Retinal pigment epithelial cell (primary cell): Measurements from ENCODE around the gene KCNIP1.

Experiments used
- DNase-seq: peaks from one replicate; pipeline ENCODE4 v3.0.0-alpha.2; 2010; ENCODE audit warnings: low read depth
- H3K4me3 ChIP-seq: 2 replicates; pipeline ENCODE4 v1.5.1; 2011; ENCODE audit warnings: mild to moderate bottlenecking, low read length, control low read depth, moderate library complexity
- CTCF ChIP-seq: conservative IDR thresholded peaks from 2 replicates; pipeline ENCODE4 v1.5.1; 2011; ENCODE audit warnings: low read depth, low read length, control low read depth, inconsistent platforms

Gene KCNIP1

GRCh38 chr5:170626507-170627150, 122.8 kb downstream of the KCNIP1 start:
- no peak overlapping the region for H3K4me3 ChIP-seq
- no peak for TF ChIP-seq CTCF
- DNase-seq = no peak

GRCh38 chr5:170627271-170627670, 123.5 kb downstream of the KCNIP1 start:
- DNase-seq = no peak
- TF ChIP-seq CTCF = no peak

GRCh38 chr5:170628028-170628427, 124.2 kb downstream of the KCNIP1 start:
- no peak for DNase-seq
- no peak overlapping the region for H3K4me3 ChIP-seq
- TF ChIP-seq CTCF = no peak

More at GRCh38 chr5:170627271-170627670, 123.5 kb downstream of the KCNIP1 start:
- no peak overlapping the region for H3K4me3 ChIP-seq

DNA sequence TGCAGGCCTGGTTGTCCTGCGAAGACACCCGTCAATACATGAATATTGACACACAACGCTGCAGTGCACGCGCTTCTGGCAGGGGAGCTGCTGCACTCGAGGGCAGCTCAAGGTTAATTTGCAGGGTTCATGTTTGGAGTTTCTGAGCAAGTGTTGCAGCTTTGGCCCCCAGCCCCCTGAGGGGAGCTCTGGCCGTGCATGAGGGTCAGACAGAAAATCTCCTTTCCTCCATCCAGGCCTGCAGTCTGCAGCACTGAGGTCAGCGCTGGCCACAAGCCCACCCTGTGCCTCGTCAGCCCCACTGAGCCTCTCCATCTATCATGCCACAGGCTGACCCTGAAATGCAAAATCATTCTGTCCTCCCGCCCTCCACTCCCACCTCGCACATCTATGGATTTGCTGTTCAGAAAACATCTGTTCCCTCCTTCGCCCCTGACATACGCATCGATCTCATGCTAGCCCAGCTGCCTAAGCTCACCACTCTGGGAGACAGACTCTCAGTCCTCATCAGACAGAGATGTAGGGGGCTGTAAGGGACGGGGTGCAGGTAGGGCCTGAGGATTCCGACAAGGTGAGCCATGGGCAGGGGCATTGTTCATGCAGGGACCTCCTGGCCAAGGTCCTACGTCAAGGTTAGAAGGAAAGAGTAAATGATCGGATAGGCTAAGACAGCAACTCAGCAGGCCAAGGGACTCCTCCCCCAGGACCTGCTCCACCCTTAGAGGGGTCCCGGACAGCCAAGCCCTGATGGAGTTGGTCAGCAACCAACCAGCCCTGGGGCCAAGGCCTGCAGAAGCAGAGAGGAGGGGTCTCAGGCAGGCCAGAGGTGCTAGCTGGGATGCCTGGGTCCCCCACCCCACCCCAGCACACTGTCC, 125.1 kb downstream of the KCNIP1 start:
- no peak overlapping the region for H3K4me3 ChIP-seq
- no peak for DNase-seq
- TF ChIP-seq CTCF = no peak

DNA sequence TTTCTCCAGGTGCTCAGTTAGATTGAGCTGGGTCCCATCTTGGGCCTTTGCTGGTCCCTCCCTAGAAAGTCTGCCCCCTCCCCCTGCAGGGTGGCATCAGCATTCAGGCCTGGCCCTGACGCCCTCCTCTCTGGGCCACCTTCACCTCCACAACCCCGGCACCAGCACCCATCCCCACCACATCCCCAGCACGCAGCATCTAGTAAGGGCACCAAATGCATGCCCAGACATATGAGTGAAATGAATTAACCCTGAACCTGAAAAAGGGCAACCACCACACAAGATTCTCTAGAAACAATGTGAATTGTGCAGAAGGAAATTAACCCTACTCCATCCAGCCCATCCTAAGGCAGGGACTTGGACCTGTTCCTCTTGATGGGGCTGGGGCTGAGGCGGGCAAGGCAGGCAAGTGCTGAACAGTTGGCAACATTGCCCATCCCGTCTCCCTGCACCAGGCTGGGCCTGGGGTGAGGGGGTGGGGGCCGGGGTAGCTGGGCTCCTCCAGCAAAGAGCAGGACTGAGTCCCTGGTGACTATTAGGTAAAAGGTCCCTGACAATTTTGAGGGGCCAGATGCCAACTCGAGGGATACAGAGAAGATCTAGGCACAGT, 125.9 kb downstream of the KCNIP1 start:
- no peak for DNase-seq
- H3K4me3 ChIP-seq = no peak overlapping the region
- TF ChIP-seq CTCF = no peak

GRCh38 chr5:170630226-170630625, 126.4 kb downstream of the KCNIP1 start:
- H3K4me3 ChIP-seq = no peak overlapping the region
- DNase-seq = no peak
- TF ChIP-seq CTCF = no peak
